GM21619 (cell line): ENCODE measurements around the gene KCNMB1.
"Not testable (repeated sequence)": the region's sequence is repeated elsewhere in the genome, so short reads cannot be mapped to it uniquely, and the experiment has no call there.

ENCODE experiments used
- ATAC-seq: cut with Tn5 transposase; IDR thresholded peaks from one replicate; pipeline ENCODE4 v1.9.1; 2021; ENCODE audit not compliant: unreplicated experiment

KCNMB1 gene

DNA sequence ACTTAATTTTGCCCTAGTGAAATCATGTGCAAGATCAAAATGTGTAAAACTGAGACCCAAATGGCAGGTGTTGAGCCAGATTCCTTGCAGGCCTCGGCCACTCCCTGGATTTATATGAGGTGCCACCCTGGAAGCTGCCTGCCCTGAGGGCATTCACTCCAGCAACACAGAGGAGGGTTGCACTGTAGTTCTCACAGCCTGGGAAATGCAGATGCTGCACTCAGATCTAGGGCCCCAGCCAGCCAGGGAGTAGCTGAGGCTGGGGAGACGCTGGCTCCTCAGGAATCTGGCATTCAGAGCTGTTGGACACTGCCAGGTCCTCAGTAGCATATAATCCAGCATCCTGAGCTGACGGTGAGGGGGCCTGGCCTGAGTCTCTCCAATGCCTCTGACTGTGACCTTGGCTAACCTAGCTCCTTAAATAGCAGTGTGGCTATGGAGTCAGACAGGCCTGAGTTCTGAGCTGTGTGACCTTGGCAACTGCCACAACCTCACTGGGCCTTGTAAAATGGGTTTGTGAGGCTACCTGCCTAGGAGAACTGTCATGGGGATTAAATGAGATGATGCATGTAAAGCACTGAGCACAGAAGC, 8.7 kb downstream of the KCNMB1 start:
- no peak for ATAC-seq

DNA sequence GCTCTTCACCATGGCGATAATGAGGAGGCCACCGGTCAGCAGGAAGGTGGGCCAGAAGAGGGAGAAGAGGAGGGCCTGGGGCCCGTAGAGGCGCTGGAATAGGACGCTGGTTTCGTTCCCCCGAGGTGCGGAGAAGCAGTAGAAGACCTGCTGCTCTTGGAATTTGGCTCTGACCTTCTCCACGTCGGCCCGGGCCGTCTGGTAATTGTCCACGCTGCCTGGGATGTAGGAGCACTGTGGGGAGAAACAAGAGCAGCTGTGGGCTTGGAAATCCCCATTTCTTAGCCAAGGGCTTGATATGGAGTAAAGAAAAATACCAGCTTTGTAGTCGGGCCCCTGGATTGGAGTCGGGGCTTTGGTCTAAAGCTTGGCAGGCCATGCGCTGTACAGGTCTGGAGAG, 10.4 kb downstream of the KCNMB1 start:
- no peak for ATAC-seq

DNA sequence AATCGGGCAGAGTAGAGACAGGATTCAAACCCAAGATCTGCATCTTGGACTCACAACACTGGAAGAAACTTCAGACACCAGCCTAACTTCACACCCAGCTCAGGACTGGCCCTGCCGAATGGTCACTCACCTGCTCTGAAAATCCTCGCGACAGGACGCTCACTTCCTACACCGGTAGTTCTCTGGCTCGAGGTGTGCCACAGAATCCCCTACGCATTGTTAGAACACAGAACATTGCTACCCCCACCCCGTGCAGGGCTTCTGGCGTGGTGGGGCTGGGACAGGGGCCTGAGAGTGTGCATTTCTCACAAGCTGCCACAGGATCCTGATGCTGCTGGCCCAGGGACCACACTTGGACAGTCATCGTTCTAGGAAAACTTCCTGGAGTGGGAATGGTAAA, 12.1 kb downstream of the KCNMB1 start:
- no peak for ATAC-seq

DNA sequence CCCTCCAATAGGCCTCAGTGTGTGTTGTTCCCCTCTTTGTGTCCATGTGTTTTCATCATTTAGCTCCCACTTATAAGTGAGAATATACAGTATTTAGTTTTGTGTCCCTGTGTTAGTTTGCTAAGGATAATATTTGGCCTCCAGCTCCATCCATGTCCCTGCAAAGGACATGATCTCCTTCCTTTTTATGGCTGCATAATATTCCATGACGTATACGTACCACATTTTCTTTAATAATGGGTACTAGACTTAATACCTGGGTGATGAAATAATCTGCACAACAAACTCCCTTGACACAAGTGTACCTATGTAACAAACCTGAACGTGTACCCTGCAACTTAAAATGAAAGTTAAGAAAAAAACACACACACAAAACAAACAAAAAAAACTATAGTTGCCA, 12.6 kb downstream of the KCNMB1 start:
- not testable (repeated sequence) for ATAC-seq

DNA sequence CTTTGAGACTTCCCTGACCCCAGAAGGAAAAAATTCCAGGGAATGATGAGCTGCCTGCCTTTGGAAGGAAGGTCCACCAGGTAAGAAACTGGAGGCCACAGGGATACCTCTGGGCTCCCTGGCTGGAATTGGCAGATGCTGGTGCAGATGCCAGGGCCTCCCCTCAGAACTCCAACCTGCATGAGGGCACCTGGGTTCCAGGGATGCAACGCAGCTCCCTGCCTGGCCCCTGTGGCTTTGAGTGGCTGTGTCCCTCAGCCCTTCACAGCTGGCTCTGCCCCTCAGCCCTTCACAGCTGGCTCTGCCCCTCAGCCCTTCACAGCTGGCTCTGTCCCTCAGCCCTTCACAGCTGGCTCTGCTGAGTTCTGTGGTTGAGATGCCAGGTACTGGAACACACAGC, 13.9 kb downstream of the KCNMB1 start:
- no peak for ATAC-seq

DNA sequence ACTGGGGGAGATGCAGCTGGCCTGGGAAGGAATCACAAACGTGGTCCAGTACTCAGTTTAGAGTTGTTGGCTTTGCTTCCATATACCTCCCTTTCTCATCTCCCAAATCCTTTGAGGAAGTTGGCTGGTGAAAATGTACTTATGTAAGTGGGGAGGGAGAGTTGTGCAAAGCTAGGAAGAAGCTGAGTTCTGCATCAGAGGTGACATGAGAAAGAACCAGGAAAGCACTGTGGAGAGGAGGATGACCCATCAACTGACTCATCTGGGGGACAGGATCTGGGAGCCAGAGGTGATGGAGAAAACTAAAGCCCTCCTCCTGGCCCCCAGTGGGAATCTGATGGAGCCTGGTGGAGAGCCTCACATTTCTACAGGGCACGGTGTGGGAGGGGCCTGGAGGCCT, 16.2 kb downstream of the KCNMB1 start:
- ATAC-seq, result no peak

DNA sequence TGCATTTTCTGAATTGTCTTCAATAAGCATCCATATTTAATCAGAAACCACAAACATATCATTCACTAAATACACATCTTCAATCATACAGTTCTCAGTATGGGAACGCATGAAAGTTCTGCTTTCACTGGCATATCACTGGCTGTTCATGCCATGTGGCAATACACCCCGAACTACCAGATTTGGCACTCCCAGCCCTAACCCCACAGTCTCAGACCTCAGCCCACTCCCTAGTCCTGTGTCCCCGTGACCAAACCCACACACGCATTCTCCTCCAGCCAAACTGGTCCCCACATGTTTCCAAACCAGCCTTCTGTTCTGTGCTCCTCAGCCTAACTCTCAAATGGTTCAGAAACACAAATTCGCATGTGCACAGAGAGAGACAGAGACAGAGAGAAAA, 20.6 kb downstream of the KCNMB1 start:
- ATAC-seq, result no peak

DNA sequence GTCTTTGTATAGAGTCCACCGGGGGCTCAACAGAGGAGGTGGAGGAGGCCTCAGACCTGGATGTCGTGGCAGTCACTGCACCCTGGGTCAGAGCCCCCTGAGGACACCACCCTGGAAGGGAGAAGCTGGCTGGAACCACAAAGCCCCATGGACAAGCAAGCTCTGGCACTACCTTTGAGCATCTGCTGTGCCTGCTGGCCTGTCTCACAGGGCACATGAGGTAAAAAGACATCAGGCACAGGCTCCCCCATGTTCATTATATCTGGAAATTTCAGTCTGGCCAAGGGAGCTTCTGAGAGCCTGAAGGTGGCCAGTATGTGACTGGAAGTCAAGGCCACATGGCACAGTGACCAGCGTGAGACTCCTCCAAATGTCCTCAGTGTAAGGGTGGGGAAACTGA, 22.9 kb downstream of the KCNMB1 start:
- ATAC-seq, result no peak

DNA sequence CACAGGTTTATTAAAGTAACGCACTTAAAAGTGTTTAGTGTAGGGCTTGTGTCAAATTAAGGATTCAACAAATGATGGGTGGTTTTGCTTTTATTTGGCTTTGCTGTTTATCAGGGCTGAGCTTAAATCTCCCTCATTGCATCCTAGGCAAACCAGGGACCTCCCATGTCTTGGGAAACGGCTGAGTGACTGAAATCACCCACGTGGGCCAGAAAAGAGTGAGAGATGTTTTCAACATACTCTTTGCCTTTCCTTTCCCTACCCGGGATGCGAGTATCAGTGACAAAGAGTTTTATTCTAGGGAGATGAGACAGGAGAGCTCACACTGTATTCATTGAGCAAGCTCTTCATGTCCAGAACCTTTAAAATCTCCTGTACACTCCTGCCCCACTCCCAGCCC, 23.3 kb downstream of the KCNMB1 start:
- no peak for ATAC-seq

DNA sequence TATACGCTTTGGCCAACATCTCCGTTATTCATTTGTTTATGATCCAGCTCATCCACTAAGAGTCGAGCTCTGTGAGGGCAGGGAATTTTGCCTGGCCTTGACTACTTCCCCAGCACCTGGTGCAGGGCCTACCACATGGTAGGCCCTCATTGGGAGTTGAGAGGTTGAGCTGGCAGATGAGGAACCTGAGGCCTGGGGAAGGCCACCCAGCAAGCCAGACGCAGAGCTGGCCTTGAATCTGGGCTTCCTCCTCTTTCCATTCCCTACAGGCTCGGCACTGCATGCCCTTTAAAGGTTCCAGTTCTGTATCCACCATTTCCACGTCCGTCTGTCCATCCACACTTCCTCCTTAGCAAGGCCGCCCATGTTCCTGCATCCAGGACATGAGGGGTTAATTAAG, 24.2 kb downstream of the KCNMB1 start:
- no peak for ATAC-seq

DNA sequence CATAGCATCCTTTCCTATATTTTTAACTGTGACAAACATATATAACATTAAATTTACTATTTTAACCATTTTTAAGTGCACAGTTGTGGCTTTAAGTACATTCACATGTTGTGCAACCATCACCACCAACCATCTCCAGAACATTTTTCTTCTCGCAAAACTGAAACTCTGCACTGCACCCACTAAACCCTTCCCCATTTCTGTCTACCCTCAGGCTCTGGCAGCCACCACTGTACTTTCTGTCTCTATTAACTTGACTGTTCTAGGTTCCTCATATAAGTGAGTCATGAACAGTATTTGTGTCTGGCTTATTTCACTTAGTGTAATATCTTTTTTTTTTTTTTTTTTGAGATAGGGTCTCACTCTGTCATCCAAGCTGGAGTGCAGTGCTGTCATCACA, 25.5 kb downstream of the KCNMB1 start:
- no peak for ATAC-seq

DNA sequence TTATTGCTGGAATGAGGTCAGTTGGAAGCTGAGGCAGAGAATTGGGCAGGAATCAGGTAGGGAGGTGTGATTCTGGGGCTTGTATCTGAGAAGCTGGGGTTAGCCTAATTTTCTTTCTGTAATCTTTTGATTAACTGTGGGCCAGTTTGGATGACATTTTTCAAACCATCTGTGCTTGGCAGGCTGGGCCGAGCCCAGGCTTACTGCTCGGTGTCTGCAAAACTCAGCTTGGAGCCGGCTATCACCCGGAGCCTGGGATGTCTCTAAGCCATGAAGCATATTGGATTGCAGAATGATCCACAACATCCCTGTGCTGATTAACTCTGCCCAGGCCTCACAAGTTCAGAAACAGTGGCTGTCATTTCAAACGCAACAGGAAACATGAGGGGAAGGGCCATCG, 26.5 kb downstream of the KCNMB1 start:
- no peak for ATAC-seq

DNA sequence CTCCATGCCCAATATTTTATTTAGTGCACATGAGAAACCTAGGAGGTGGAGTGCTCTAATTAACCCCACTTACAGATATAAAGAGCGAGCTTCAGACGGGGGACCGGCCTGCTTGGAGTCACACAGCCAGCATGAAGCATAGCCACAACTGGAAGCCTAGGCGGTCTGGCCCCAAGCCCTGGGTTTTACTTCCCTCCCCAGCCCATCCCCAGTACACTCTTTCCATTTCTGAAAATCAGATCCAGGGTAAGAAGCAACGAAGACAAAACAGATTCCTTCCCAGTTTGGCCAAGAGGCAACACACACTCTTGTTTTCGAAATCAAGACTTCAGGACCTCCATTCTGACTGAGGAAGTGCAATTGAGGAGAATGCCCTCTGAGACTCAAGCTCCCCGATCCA, 27.1 kb downstream of the KCNMB1 start:
- no peak for ATAC-seq

DNA sequence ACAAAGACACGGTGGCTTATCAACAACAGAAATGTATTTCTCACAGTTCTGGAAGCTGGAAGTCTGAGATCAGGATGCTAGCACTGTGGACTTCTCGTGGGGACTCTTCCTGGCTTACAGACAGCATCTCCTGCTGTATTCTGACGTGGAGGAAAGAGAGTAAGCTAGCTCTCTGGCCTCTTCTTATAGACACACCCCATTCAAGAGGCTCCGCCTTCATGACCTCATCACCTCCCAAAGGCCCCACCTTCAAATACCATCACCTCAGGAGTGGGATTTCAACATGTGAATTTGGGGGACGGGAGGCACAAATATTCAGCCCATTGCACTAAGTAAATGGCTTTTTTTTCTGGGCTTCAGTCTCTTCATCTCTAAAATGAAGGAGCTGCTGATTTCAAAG, 27.6 kb downstream of the KCNMB1 start:
- no peak for ATAC-seq

DNA sequence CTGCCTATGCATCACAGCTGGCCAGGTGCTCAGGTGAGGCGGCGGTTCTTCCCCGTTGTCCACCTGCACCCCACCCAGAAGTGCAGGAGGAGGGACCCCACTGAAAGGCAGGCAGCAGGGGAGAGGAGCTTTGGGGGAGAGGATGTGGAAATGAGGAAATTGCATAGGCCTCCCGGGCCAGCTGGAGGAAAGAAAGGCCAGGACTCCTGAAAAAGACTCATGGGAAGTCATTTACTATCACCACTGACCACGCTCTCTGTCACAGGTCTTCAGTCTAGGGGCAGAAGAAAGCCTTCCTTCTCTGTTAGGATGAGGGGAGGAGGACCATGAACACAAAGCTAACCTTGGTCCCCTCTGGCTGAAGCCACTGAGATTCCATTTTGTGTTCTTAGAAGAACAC, 28.1 kb downstream of the KCNMB1 start:
- no peak for ATAC-seq

DNA sequence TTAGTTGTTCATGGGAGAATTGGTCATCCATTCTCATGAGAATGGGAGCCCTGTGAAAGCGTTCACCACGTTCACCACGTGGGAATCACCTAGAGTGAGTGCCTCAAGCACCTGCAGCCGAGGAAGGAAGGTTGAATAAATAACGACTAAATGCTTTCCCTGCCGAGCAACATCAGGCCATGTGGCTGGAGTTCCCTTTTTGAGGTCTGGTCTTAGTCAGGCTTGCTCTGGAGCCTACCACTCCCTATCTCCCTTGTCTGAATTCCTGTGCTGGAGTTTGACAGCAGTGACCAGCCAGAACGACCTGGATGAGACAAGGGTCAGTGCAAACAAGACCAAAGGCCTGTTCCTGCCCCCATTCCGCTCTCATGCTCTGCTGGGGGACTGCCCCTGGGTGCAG, 28.5 kb downstream of the KCNMB1 start:
- no peak for ATAC-seq

DNA sequence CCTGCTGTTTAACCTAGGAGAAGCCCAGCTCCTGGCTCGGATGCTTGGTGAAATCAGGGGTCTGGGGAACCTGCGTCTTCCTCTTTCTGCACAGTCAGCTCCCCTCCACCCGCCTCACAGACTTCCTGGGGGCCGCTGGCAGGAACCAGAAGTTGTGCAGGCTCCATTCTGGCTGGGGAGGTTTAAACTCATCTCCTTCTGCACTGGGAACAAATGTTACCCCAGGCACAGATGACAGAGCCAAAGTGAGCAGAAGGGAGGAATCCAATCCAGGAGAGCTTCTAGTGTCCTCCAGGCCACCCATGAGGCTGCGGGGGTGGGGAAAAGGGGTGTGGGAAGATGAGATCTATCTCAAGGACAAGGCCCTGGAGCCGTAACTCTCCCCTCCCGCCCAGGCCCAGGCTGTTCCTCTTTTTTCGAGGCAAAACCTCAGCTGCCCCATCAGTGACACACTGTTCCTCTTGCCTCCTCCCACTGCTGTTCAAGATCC, 31.2 kb downstream of the KCNMB1 start:
- ATAC-seq, result no peak

DNA sequence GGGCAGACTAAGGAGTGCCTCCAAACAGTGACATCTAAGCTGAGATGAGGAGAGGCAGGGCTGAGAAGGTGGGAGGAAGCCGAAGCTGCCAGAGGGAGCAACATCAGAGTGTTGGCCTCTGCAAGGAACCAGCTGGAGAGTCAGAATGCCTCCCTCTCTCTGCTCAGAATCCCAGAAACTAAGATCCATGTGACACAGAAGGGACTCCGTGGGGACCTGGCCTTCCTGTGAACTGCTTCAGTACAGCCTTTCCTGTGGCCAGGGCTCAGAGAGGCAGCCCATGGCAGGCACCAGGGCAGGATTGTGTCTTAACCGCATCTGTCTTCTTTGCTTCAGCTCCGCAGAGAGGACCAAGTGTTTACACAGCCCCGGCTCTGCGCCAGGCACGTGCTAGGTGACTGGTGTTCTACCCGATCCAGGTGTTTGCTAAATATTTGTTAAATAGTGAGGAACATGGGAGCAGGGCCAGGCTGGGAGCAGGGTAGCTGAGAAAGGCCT, 33.5 kb downstream of the KCNMB1 start:
- no peak for ATAC-seq

DNA sequence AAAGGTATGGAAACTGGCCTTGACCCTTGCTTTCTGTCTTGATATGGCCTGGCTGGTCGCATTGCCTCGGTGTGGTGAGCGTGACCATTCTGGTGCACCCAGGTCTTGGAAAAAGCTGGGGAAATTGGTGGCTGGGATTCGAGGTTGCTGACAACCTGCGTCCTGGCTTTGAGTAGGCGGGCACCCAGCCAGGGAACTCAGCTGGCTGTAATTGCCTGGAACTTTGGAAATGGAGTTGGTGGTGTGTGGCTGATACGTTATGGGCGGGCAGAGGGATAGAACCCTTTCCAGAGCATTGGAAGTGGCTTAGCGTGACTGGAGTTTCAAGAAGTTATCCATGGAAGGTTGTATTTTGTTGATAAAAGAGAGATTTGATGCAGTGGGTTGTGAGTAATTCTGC, 35.2 kb downstream of the KCNMB1 start:
- no peak for ATAC-seq

DNA sequence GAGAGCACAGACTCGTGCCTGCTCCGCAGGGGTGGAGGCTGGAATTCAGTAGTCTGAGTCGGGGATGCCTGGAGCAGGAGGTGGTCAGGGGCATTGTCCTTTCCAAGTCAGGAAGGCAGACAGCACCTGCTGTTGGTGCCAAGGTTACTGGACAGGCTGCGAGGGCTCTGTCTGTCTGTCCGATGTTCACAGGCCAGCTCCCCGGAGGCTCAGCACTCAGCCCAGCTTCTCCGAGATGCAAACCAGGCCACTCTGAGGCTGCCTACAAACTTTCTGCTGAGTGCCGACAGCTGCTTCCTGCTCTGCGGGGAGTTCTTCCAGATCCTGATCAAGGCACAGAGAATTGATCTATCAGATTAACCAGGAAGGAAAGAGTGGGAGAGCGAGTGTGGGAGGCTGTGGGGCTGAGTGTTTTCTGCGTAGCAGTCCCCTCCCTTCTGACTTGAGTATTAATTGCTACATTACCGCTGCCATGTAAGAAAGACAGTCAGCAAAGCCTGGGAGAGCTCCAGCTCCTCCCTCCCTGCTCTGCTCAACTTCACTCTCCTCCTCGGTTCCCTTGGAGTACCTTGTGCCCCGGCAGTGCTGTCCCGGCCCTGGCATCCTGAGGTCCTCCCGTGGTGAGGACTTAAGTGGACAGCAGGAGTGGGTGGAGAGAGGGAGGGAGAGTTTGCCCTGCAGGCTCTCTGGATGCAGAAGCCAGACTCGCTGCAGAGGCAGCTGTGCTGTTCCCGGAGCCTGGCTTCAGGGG, 36.0 kb downstream of the KCNMB1 start:
- no peak for ATAC-seq

DNA sequence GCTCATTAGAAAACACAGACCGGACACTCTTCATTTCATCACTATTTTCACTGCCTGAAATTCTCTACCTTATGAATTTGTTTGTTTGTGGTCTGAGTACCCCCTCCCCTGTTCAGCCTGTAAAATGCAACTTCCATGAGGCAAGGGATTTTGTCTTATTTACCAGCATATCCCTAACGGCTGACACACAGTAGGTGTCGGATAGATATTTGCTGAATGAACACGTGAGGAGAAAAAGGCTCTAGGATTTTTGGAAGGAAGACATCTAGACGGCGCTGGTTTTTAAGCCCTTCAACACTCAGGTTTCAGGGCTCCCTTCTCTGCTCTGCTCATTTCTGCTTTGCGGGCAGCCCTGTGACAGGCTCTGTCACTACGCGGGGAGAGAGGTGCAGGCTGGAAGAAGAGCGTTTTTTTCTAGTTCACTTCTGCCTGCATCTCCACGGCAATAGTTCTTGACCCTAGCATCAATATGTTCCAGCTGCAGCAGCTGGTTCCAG, 41.0 kb downstream of the KCNMB1 start:
- ATAC-seq, result no peak

DNA sequence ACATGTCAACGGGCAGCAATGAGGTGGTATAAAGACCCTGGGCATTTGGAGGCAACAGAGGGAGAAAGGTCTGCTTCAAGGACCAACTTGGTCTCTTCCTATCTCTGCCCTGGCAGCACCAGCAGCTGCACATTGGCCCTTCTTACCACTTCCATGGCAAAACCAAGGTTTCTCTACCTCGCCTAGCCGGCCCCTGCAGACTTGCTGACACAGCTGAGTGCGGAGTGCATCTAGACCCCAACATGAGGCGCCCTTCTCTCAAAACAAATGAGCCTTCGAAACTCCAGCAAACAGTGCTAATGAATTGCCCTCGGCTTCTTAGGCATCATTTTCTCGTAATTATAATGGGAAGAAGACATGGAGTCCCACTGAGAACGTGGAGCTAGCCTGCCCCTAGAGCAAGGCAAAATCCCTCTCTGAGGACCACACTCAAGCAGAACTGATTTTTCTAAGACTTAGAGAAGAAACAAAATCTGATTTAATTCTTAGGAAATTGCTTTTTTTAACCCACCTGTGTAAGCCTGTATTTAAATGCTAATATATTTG, 42.1 kb downstream of the KCNMB1 start:
- no peak for ATAC-seq
